ENCODE results near the gene ZNF273. TPM values are rescaled to one million over a fixed set of nuclear protein-coding genes. Genes with fewer than 3 reads are reported as not detected.

Gene ZNF273
- total RNA-seq, 1 experiment from 2014 or later = 6.6 TPM

DNA sequence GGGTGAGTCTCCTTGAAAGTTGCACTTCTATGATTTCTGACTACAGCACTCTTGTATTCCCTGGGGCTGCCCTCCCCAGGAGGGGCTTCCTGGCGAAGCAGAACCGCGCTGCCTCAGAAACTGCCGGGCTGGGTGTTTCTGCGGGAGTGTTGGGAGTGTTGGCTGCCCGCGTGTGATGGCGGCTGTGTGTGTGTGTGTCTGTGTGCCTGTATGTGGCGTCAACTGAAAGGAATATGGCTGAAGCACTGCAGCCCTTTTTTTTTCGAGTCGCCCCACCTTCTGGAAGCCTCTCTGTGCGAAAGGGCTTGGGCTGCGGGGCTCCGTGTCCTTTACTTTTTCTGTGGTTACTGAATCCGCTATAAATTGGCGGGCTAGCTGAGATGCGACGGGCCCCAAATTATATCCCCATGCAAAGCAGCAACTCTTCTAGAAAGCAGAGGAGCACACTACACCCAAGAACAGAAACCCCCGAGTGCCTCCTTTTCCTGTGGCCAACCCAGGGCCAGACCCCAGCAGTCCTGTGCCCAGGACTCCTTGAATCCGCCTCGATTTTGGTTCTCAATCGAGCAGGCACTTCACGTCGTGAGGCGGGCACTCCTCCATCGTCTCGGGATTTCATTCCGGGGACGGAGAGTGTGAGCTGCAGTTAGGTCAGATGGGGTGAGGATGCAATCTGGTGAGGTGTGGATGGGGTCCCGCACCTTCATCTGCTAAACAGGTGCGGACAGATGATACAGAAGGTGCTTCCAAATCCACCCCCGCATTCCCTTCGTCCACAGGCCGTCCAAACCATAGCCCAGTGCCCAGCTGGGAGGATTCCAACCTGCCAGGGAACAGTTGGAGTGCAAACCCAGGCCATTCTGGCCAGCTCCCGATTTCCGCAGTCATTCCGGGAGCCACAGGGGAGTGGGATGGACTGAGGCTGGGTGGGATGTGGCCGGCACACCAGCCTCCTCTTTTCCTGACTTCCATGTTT is 22.5 kb upstream of the ZNF273 start:
- Histone ChIP-seq H3K4me2 (ENCODE audit: low read length) (no peak overlapping the region), H3K9me3 (ENCODE audit: control insufficient read depth in 1 of 2, insufficient read depth in 1 of 2, low read depth in 1 of 2, low read length in 2 of 2) (no peaks in the 10 kb centered on the region; a peak in 2 of 4 replicates), H4K20me1 (ENCODE audit: insufficient read depth) (no peaks in the 10 kb centered on the region), H3K27ac (ENCODE audit: low read depth, low read length) (no peak overlapping the region), H3K4me1 (ENCODE audit: control insufficient read depth in 1 of 2, insufficient read depth in 2 of 2, low read length in 2 of 2) (no peaks in the 10 kb centered on the region), H3K36me3 (ENCODE audit: control insufficient read depth in 1 of 2, insufficient read depth in 2 of 2, low read length in 2 of 2) (no peaks in the 10 kb centered on the region), H3K9ac (ENCODE audit: low read length) (no peak overlapping the region), H3K9me2 (ENCODE audit: insufficient read depth) (no peaks in the 10 kb centered on the region), H3K4me3 (replicated peaks in 1 of 2; ENCODE audit: low read depth in 1 of 2, low read length in 2 of 2) (no peak overlapping the region), H2AFZ (ENCODE audit: low read depth, low read length, poor library complexity, severe bottlenecking) (no peak overlapping the region), H3K79me2 (ENCODE audit: insufficient read depth, low read length) (no peaks in the 10 kb centered on the region), H3K27me3 (ENCODE audit: insufficient read depth, low read length) (no peaks in the 10 kb centered on the region)
- DNase-seq (ENCODE audit: low read depth, low spot score) (no peak), ATAC-seq (no peak)
- ChIA-PET CTCF (no interaction called here), RAD21 (ENCODE audit: low non-redundant PET in 1 of 2, low total read pairs in 2 of 2, uncharacterized antibody in 2 of 2, unreplicated experiment in 2 of 2) (no interaction called here), POLR2A (no interaction called here)
- intact Hi-C loops (cut with micrococcal nuclease) = no loop called here
- BruUV-seq (replicated peaks) = no TSS peak
- TF ChIP-seq SRF (IDR thresholded peaks at IDR 0.05; ENCODE audit: low read depth) (no peak), EZH2phosphoT487 (IDR thresholded peaks at IDR 0.05; ENCODE audit: borderline replicate concordance) (no peak), ELF1 (IDR thresholded peaks at IDR 0.05; ENCODE audit: borderline replicate concordance, low read depth) (no peak)

DNA sequence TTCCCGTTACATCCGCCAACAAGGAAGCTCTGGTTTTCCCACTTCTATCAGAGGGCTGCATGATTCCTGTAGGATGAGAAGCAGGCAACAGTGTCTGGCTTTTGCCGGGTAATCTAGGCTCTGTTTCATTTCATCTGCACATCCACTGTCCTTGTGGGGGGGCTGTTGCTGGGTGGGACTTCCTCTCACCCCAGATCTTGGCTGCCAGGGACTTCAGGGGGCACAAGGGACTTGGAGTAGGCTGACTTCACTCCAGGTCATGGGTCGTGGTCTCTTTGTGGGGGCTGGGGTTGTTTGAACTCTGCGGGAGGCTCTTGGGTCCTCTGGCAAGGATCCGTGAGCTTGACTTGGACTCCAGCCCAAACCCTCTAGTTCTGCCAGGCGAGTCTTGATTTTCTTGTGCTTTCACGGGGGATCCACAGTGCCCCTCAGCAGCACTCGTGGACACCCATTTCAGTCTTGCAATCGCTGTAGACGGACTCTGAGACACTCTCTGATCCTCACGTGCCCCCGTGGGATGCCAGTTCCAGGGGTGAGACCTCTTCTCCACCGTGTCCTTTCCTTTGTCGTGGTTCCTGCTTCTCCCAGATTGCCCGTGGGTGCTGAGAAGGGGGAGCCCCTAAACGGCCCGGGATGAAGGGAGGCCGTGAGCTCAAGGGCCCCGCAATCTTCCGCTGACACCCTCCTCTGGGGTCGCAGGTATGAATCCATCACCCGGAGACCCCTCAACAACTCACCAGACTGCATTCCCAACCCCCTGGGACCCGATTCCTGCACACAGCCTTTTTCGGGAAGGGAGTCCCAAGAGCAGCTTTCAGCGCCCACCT is 21.4 kb upstream of the ZNF273 start:
- DNase-seq (ENCODE audit: low read depth, low spot score) = no peak
- Histone ChIP-seq H3K4me1 (ENCODE audit: control insufficient read depth in 1 of 2, insufficient read depth in 2 of 2, low read length in 2 of 2) (no peaks in the 10 kb centered on the region), H3K9ac (ENCODE audit: low read length) (no peak overlapping the region), H3K27me3 (ENCODE audit: insufficient read depth, low read length) (no peaks in the 10 kb centered on the region), H3K9me2 (ENCODE audit: insufficient read depth) (no peaks in the 10 kb centered on the region), H3K27ac (ENCODE audit: low read depth, low read length) (no peak overlapping the region), H3K9me3 (ENCODE audit: control insufficient read depth in 1 of 2, insufficient read depth in 1 of 2, low read depth in 1 of 2, low read length in 2 of 2) (no peaks in the 10 kb centered on the region; a peak in 2 of 4 replicates), H3K4me3 (replicated peaks in 1 of 2; ENCODE audit: low read depth in 1 of 2, low read length in 2 of 2) (no peak overlapping the region), H4K20me1 (ENCODE audit: insufficient read depth) (no peaks in the 10 kb centered on the region), H2AFZ (ENCODE audit: low read depth, low read length, poor library complexity, severe bottlenecking) (no peak overlapping the region), H3K79me2 (ENCODE audit: insufficient read depth, low read length) (no peaks in the 10 kb centered on the region), H3K4me2 (ENCODE audit: low read length) (no peak overlapping the region), H3K36me3 (ENCODE audit: control insufficient read depth in 1 of 2, insufficient read depth in 2 of 2, low read length in 2 of 2) (no peaks in the 10 kb centered on the region)
- ChIA-PET POLR2A (no interaction called here), RAD21 (ENCODE audit: low non-redundant PET in 1 of 2, low total read pairs in 2 of 2, uncharacterized antibody in 2 of 2, unreplicated experiment in 2 of 2) (no interaction called here), CTCF (no interaction called here)
- no TSS peak for BruUV-seq (replicated peaks)
- intact Hi-C loops (cut with micrococcal nuclease) = no loop called here
- no peak for TF ChIP-seq ZNF274 (IDR thresholded peaks at IDR 0.05; ENCODE audit: low read depth, low read length)
- TF ChIP-seq, protein P1, sequence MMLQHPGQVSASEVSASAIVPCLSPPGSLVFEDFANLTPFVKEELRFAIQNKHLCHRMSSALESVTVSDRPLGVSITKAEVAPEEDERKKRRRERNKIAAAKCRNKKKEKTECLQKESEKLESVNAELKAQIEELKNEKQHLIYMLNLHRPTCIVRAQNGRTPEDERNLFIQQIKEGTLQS (IDR thresholded peaks at IDR 0.05) = no peak
- TF ChIP-seq ELF1 (IDR thresholded peaks at IDR 0.05; ENCODE audit: borderline replicate concordance, low read depth) = no peak
- no peak for ATAC-seq
